Measurements from ENCODE around the gene ATG9B. TPM values are rescaled to one million over a fixed set of nuclear protein-coding genes. Genes with fewer than 3 reads are reported as not detected.
A peak's percentile ranks its signal among the peaks of the same experiment; 100 is the strongest.
"Not testable (repeated sequence)": the region's sequence is repeated elsewhere in the genome, so short reads cannot be mapped to it uniquely, and the experiment has no call there.

ATG9B gene
- total RNA-seq, 1 donor = under 0.01 TPM

GRCh38 chr7:151028131-151028947, 4.0 kb upstream of the ATG9B start, which contains the start of gene ABCB8:
TSS of gene ABCB8 (plus strand) at chr7:151028450. CDS start at chr7:151028516, 66 bp downstream.
- H3K4me3 ChIP-seq (ENCODE audit: low read depth, low read length) = peak within 1 kb of the TSS; percentile 91
- TF ChIP-seq CTCF (IDR thresholded peaks at IDR 0.05; ENCODE audit: insufficient read depth, low read length) = peak; percentile 45
- DNase-seq (ENCODE audit: low read depth) = peak; percentile 99

- peak overlapping the region; percentile 65 for H3K4me3 ChIP-seq (ENCODE audit: low read depth, low read length)
- not testable (repeated sequence) for DNase-seq (ENCODE audit: low read depth)
Observed at GRCh38 chr7:151027728-151028130, 3.4 kb upstream of the ATG9B start.

- DNase-seq (ENCODE audit: low read depth); H3K4me3 ChIP-seq (ENCODE audit: low read depth, low read length): not testable (repeated sequence)
Observed at GRCh38 chr7:151026771-151027727, 2.8 kb upstream of the ATG9B start.

GRCh38 chr7:151025924-151026671, 1.8 kb upstream of the ATG9B start:
- DNase-seq (ENCODE audit: low read depth) = no peak

GRCh38 chr7:151023232-151023631, 1.1 kb downstream of the ATG9B start:
- TF ChIP-seq CTCF (IDR thresholded peaks at IDR 0.05; ENCODE audit: insufficient read depth, low read length) = no peak
- H3K4me3 ChIP-seq (ENCODE audit: low read depth, low read length) = no peak overlapping the region
- no peak for DNase-seq (ENCODE audit: low read depth)

More at GRCh38 chr7:151025924-151026671, 1.8 kb upstream of the ATG9B start:
- H3K4me3 ChIP-seq (ENCODE audit: low read depth, low read length) = no peak overlapping the region
- TF ChIP-seq CTCF (IDR thresholded peaks at IDR 0.05; ENCODE audit: insufficient read depth, low read length) = no peak

- TF ChIP-seq CTCF (IDR thresholded peaks at IDR 0.05; ENCODE audit: insufficient read depth, low read length) = no peak
- no peak overlapping the region for H3K4me3 ChIP-seq (ENCODE audit: low read depth, low read length)
- DNase-seq (ENCODE audit: low read depth) = no peak
Observed at GRCh38 chr7:151020231-151020630, 4.1 kb downstream of the ATG9B start.

- DNase-seq (ENCODE audit: low read depth) = no peak
- no peak for TF ChIP-seq CTCF (IDR thresholded peaks at IDR 0.05; ENCODE audit: insufficient read depth, low read length)
- H3K4me3 ChIP-seq (ENCODE audit: low read depth, low read length) = no peak overlapping the region
Observed at GRCh38 chr7:151019130-151019447, 5.2 kb downstream of the ATG9B start.

Measured in fibroblast of the aortic adventitia (primary cell).